Hepatocyte (in vitro differentiated cells): ENCODE data around the gene GRB10.

Experiments used
- CTCF ChIP-seq: fragments of 200-600 bp; sonication (generic); IDR thresholded peaks from 2 replicates; pipeline ENCODE4 v1.5.1; 2016; ENCODE audit warnings: antibody characterized with exemption, mild to moderate bottlenecking; ENCODE audit not compliant: poor library complexity
- EZH2 ChIP-seq: fragments of 200-600 bp; sonication (generic); IDR thresholded peaks from 2 replicates; pipeline ENCODE4 v1.6.1; 2016; ENCODE audit warnings: antibody characterized with exemption, mild to moderate bottlenecking, borderline replicate concordance
- EZH2phosphoT487 ChIP-seq: fragments of 200-600 bp; sonication (generic); IDR thresholded peaks from one replicate; pipeline ENCODE4 v1.6.1; 2018; ENCODE audit warnings: antibody characterized with exemption, mild to moderate bottlenecking, low read depth, moderate library complexity; ENCODE audit not compliant: unreplicated experiment, severe bottlenecking

GRCh38 chr7:50662996-50663395, 119.7 kb downstream of the GRB10 start:
- TF ChIP-seq CTCF: no peak
- no peak for TF ChIP-seq EZH2phosphoT487
- no peak for TF ChIP-seq EZH2
